DOHH2 (cell line): ENCODE results near the gene AEBP1.

Experiments used
- CTCF ChIP-seq: fragments of 200-600 bp; sonication (generic); IDR thresholded peaks from one replicate; pipeline ENCODE4 v1.5.1; 2014; ENCODE audit warnings: antibody characterized with exemption, mild to moderate bottlenecking, low read depth, low read length; ENCODE audit not compliant: poor library complexity, severe bottlenecking
- EZH2phosphoT487 ChIP-seq: fragments of 200-600 bp; sonication (generic); IDR thresholded peaks from 2 replicates; pipeline ENCODE4 v1.6.1; 2017; ENCODE audit warnings: borderline replicate concordance, mild to moderate bottlenecking, antibody characterized with exemption, low read length, moderate library complexity, mixed read lengths

- TF ChIP-seq CTCF, result no peak
- TF ChIP-seq EZH2phosphoT487, result no peak
These were observed 9.1 kb upstream of the AEBP1 start for GRCh38 chr7:44094883-44095592.
